Activated CD4-positive, alpha-beta T cell treated with anti-CD3 and anti-CD28 coated beads, Interleukin-2, amount 50 U/mL, for 24 hours (primary cell): ENCODE data around the gene PARD6A.
"Not testable (repeated sequence)": the region's sequence is repeated elsewhere in the genome, so short reads cannot be mapped to it uniquely, and the experiment has no call there.

Experiments
- DNase-seq, 2 donors: peaks; one replicate each; pipeline ENCODE4 v3.0.0-alpha.2; 2020; ENCODE audit warnings: low read depth in 1 of 2, low spot score in 1 of 2

Gene PARD6A

GRCh38 chr16:67683767-67684166 is 23.0 kb downstream of the PARD6A start:
- DNase-seq, result no peak

GRCh38 chr16:67685388-67686112 is 24.8 kb downstream of the PARD6A start:
- DNase-seq, result no peak

GRCh38 chr16:67693517-67694285 is 32.9 kb downstream of the PARD6A start:
- DNase-seq, result not testable (repeated sequence)

- DNase-seq, result no peak
Measured at GRCh38 chr16:67694611-67695010, 33.9 kb downstream of the PARD6A start.

GRCh38 chr16:67697422-67698185 is 36.8 kb downstream of the PARD6A start:
- DNase-seq, result no peak

- no peak for DNase-seq
Measured at GRCh38 chr16:67699265-67699664, 38.5 kb downstream of the PARD6A start.

GRCh38 chr16:67701420-67701819 is 40.7 kb downstream of the PARD6A start:
- DNase-seq, result no peak

- DNase-seq, result no peak
Measured at GRCh38 chr16:67702130-67702529, 41.4 kb downstream of the PARD6A start.

GRCh38 chr16:67703626-67704025 is 42.9 kb downstream of the PARD6A start:
- peak in 1 of 2 donors; percentile 1 for DNase-seq

- DNase-seq, result no peak
Measured at GRCh38 chr16:67704110-67704509, 43.4 kb downstream of the PARD6A start.

- no peak for DNase-seq
Measured at GRCh38 chr16:67707210-67707609, 46.5 kb downstream of the PARD6A start.

- DNase-seq, result no peak
Measured at GRCh38 chr16:67707790-67708189, 47.0 kb downstream of the PARD6A start.

- DNase-seq, result no peak
Measured at GRCh38 chr16:67708368-67708771, 47.6 kb downstream of the PARD6A start.

- no peak for DNase-seq
Measured at GRCh38 chr16:67709050-67709449, 48.3 kb downstream of the PARD6A start.

- no peak for DNase-seq
Measured at GRCh38 chr16:67710607-67711006, 49.8 kb downstream of the PARD6A start.
